K562 (cell line): ENCODE results near the gene YTHDC1. TPM values are rescaled to one million over a fixed set of nuclear protein-coding genes. Genes with fewer than 3 reads are reported as not detected.

Source experiments
- ATAC-seq: fragments of 200-7000 bp; cut with Tn5 transposase; 3 replicates; pipeline ENCODE4 v1.9.1; 2020; ENCODE audit warnings: moderate library complexity
- BruUV-seq: library from RNA; stranded (reverse); fragments of 400-500 nt; replicated peaks from 2 replicates; lab custom pipeline; 2021; lab: Mats Ljungman, UMichigan
- CTCF ChIA-PET: fragments of 300-600 bp; formaldehyde crosslinking; extraction: SDS; loops from one replicate; lab custom pipeline; 2021; ENCODE audit warnings: low intra/inter-chr PET ratio; lab: Yijun Ruan, JAX
- POLR2A ChIA-PET: fragments of 300-600, 350-650 bp; sonication (Branson Sonifier 250); formaldehyde crosslinking; extraction: SDS; loops from one replicate; lab custom pipeline; 2021; ENCODE audit warnings: antibody characterized with exemption, inconsistent platforms; lab: Yijun Ruan, JAX
- DNase-seq, 4 experiments: peaks; one replicate each; pipeline versions ENCODE4 v3.0.0 to v3.0.0-alpha.2; 2011 to 2018; ENCODE audit warnings: low spot score in 3 of 4, mixed read lengths in 3 of 4; ENCODE audit errors: extremely low read depth in 1 of 4
- FAIRE-seq: peaks from 2 replicates; lab custom pipeline; 2011; peaks lifted over from hg19 to GRCh38; lab: Jason Lieb, UNC
- H2AFZ ChIP-seq: 2 replicates; pipeline ENCODE4 v1.6.0; 2011; ENCODE audit warnings: low read depth, low read length, control low read depth, inconsistent platforms
- H3K27ac ChIP-seq: fragments of 200-600 bp; 3 replicates; pipeline ENCODE4 v1.8.0; 2011; ENCODE audit warnings: low read depth, mild to moderate bottlenecking, control low read depth, inconsistent platforms, low read length, moderate library complexity, mixed read lengths; ENCODE audit errors: extremely low read depth
- H3K27me3 ChIP-seq, 2 experiments: fragments of 300-600 bp in 1 of 2; 2 replicates in 1 of 2; 3 replicates in 1 of 2; pipeline versions ENCODE4 v1.6.0 to v1.8.0; 2011; ENCODE audit warnings: inconsistent platforms in 2 of 2, low read length in 2 of 2, mild to moderate bottlenecking in 1 of 2, mixed read lengths in 1 of 2, moderate library complexity in 1 of 2; ENCODE audit not compliant: control insufficient read depth in 2 of 2, insufficient read depth in 2 of 2
- H3K36me3 ChIP-seq: fragments of 300-600 bp; 3 replicates; pipeline ENCODE4 v1.8.0; 2011; ENCODE audit warnings: mild to moderate bottlenecking, low read length, inconsistent platforms; ENCODE audit not compliant: control insufficient read depth, insufficient read depth
- H3K4me1 ChIP-seq, 2 experiments: fragments of 200-600 bp in 1 of 2; replicated peaks in 1 of 2; 2 replicates in 1 of 2; 3 replicates in 1 of 2; pipeline versions ENCODE4 v1.5.1 to v1.8.0; 2011; ENCODE audit warnings: inconsistent platforms in 2 of 2, low read length in 2 of 2, mild to moderate bottlenecking in 1 of 2, mixed read lengths in 1 of 2, moderate library complexity in 1 of 2; ENCODE audit not compliant: control insufficient read depth in 2 of 2, insufficient read depth in 2 of 2
- H3K4me2 ChIP-seq: 2 replicates; pipeline ENCODE4 v1.6.1; 2011; ENCODE audit warnings: low read length, control low read depth, inconsistent platforms, mixed read lengths; ENCODE audit not compliant: insufficient read depth
- H3K4me3 ChIP-seq: fragments of 200-600 bp; sonication (generic), shearing (Covaris generic); 2 replicates; pipeline ENCODE4 v1.5.1; 2016; ENCODE audit warnings: control low read depth, inconsistent platforms
- H3K79me2 ChIP-seq: fragments of 200-600 bp; 3 replicates; pipeline ENCODE4 v1.8.0; 2011; ENCODE audit warnings: low read length, inconsistent platforms; ENCODE audit not compliant: control insufficient read depth, insufficient read depth
- H3K9ac ChIP-seq, 2 experiments: 2 replicates each; pipeline versions ENCODE4 v1.6.0 to v1.6.1; 2011; ENCODE audit warnings: low read depth in 2 of 2, low read length in 2 of 2, control low read depth in 1 of 2, inconsistent platforms in 1 of 2, mild to moderate bottlenecking in 1 of 2, mixed read lengths in 1 of 2; ENCODE audit not compliant: insufficient read depth in 1 of 2
- H3K9me1 ChIP-seq: one replicate; pipeline ENCODE4 v1.6.0; 2011; ENCODE audit warnings: inconsistent platforms, mild to moderate bottlenecking, low read length, moderate library complexity; ENCODE audit not compliant: control insufficient read depth, insufficient read depth
- H3K9me3 ChIP-seq: replicated peaks from 2 replicates; pipeline ENCODE4 v1.5.1; 2011; ENCODE audit warnings: low read depth, low read length, inconsistent platforms; ENCODE audit not compliant: control insufficient read depth, insufficient read depth
- H4K20me1 ChIP-seq: replicated peaks from 2 replicates; pipeline ENCODE4 v1.6.1; 2011; ENCODE audit warnings: low read length, inconsistent platforms, mixed read lengths; ENCODE audit not compliant: control insufficient read depth, insufficient read depth
- BRD4 ChIP-seq: fragments of 200-600 bp; sonication (generic); IDR thresholded peaks from 2 replicates; pipeline ENCODE4 v1.6.1; 2017; ENCODE audit warnings: inconsistent platforms
- CLOCK ChIP-seq: fragments of 250-450 bp; sonication (Bioruptor Pico); IDR thresholded peaks from 2 replicates; pipeline ENCODE4 v1.4.0; 2020; ENCODE audit warnings: mild to moderate bottlenecking, moderate library complexity, borderline replicate concordance
- HDAC6 ChIP-seq: IDR thresholded peaks from 2 replicates; pipeline ENCODE4 v1.6.1; 2012; ENCODE audit warnings: low read depth, mild to moderate bottlenecking, control low read depth, inconsistent platforms, low read length, moderate library complexity
- HMGN3 ChIP-seq: IDR thresholded peaks from 2 replicates; pipeline ENCODE4 v1.6.1; 2011; ENCODE audit warnings: borderline replicate concordance, low read depth, mild to moderate bottlenecking, mixed read lengths, low read length; ENCODE audit not compliant: insufficient read length; ENCODE audit errors: extremely low read depth
- HMGXB4 ChIP-seq: sonication (generic); formaldehyde crosslinking; IDR thresholded peaks from 2 replicates; pipeline ENCODE4 v1.8.1; 2023; ENCODE audit warnings: mild to moderate bottlenecking, missing genetic modification reagents
- KDM1A ChIP-seq, 2 experiments: fragments of 450-650 bp; IDR thresholded peaks; 2 replicates each; pipeline ENCODE4 v1.6.1; 2016; ENCODE audit warnings: mild to moderate bottlenecking in 2 of 2
- L3MBTL2 ChIP-seq: fragments of 450-650 bp; IDR thresholded peaks from 2 replicates; pipeline ENCODE4 v1.6.1; 2016; ENCODE audit warnings: mild to moderate bottlenecking, moderate library complexity
- MBD2 ChIP-seq: sonication (generic); IDR thresholded peaks from 2 replicates; pipeline ENCODE4 v1.6.1; 2016; ENCODE audit warnings: low read depth, borderline replicate concordance
- PKNOX1 ChIP-seq: fragments of 450-650 bp; IDR thresholded peaks from 2 replicates; pipeline ENCODE4 v1.6.1; 2016
- RFX7 ChIP-seq: fragments of 250-450 bp; sonication (Bioruptor Pico); IDR thresholded peaks from 2 replicates; pipeline ENCODE4 v1.5.1; 2021; ENCODE audit warnings: mild to moderate bottlenecking
- TFE3 ChIP-seq: fragments of 450-650 bp; formaldehyde crosslinking; IDR thresholded peaks from 2 replicates; pipeline ENCODE4 v1.4.0; 2020; ENCODE audit warnings: mild to moderate bottlenecking, mixed read lengths
- ZNF280A ChIP-seq: fragments of 450-650 bp; IDR thresholded peaks from 2 replicates; pipeline ENCODE4 v1.6.1; 2018; ENCODE audit warnings: mild to moderate bottlenecking, low read depth; ENCODE audit not compliant: partially characterized antibody
- WGBS: fragments of 100-300 bp; shearing (Covaris generic); methylation state at CpG from one replicate; pipeline ENCODE4 v1.1.6; 2016; ENCODE audit warnings: low coverage, mixed read lengths; ENCODE audit not compliant: insufficient coverage; ENCODE audit errors: missing lambda C conversion rate; 5-methylcytosine and 5-hydroxymethylcytosine counted together
- in situ Hi-C: fragments of 300-500 bp; cut with MboI; formaldehyde crosslinking; loops from 4 replicates; pipeline ENCODE4 v1.15.0; 2018; ENCODE audit warnings: inconsistent platforms, mixed read lengths
- intact Hi-C: fragments of 100-400 bp; cut with micrococcal nuclease; formaldehyde crosslinking; loops from 2 replicates; pipeline ENCODE4 v1.14.2; 2022
- polyA plus RNA-seq, 8 experiments: library from polyadenylated mRNA; depleted of rRNA in 4 of 8; stranded (reverse) in 5 of 8; unstranded in 3 of 8; fragments of >200 nt; fragmentation: Nextera tagmentation in 2 of 8; fragmentation: Illumina TruSeq in 1 of 8; extraction: Ambion mirVana in 2 of 8; extraction: Trizol in 1 of 8; gene quantifications; 2 replicates each; pipeline versions ENCODE4 v1.2.1 to v1.2.3, GENCODE V29; 2011 to 2014; ENCODE audit warnings: inconsistent platforms in 1 of 8, missing spikeins in 1 of 8
- total RNA-seq, 7 experiments: library from RNA; depleted of rRNA in 6 of 7; stranded (reverse); fragments of >200 nt in 6 of 7; fragmentation: Illumina TruSeq in 2 of 7; extraction: Trizol in 2 of 7; gene quantifications; 2 replicates each; pipeline versions ENCODE4 v1.2.1 to v1.2.3, GENCODE V29; 2011 to 2021; ENCODE audit warnings: low replicate concordance in 1 of 7

YTHDC1 gene
- total and polyA plus RNA-seq, 9 of the 15 experiments (the other 6 are each of a cell fraction or from before 2014, with no cell fraction given): 9.8 to 65.4 (median 51.7) TPM

- Histone ChIP-seq H2AFZ (0 out of 2 replicates have a peak overlapping the region, but pooled peaks have one; percentile 35), H3K4me3 (peak overlapping the region; percentile 91), H3K36me3 (peaks cover 11% of the 10 kb centered on the region; the same call in 2 of the 3 replicates), H3K9me1 (peaks cover 4% of the 10 kb centered on the region), H3K4me1 (peaks cover 11 to 15% of the 10 kb centered on the region in 2 experiments; a peak in 4 of 5 replicates), H3K4me2 (peak overlapping the region; percentile 97), H3K79me2 (peaks cover 60% of the 10 kb centered on the region), H3K9ac (peak overlapping the region; percentile 94 to 96), H3K27me3 (no peaks in the 10 kb centered on the region; a peak in 1 of 5 replicates), H3K27ac (peak overlapping the region; percentile 98), H3K9me3 (peaks cover 2% of the 10 kb centered on the region), H4K20me1 (peaks cover 30% of the 10 kb centered on the region)
- WGBS: 0% methylated on average over 11 of the region's 14 CpGs
- ChIA-PET CTCF (no interaction called here), POLR2A (interaction anchor here (1.1 kb wide), 1 partner anchor 27 kb away, joined by 3 read pairs; no protein-coding TSS in a partner anchor)
- in situ Hi-C loops (no loop called here), intact Hi-C loops (no loop called here)
- DNase-seq: peak in 2 of 4 experiments; percentile 46 to 51
- ATAC-seq: peak; percentile 63
- no TSS peak for BruUV-seq
- peak; percentile 64 for FAIRE-seq
- TF ChIP-seq CLOCK: no peak
- TF ChIP-seq HDAC6: no peak
- no peak for TF ChIP-seq RFX7
- 0 out of 2 replicates have a peak, but pooled peaks have one; percentile 0 for TF ChIP-seq BRD4
- no peak for TF ChIP-seq MBD2
- no peak for TF ChIP-seq L3MBTL2
- TF ChIP-seq PKNOX1: no peak
- TF ChIP-seq TFE3 (CRISPR knock-in tag): no peak
- no peak for TF ChIP-seq HMGXB4 (CRISPR knock-in tag)
- TF ChIP-seq ZNF280A: no peak
- no peak for TF ChIP-seq HMGN3
- TF ChIP-seq KDM1A (IDR thresholded peaks at IDR 0.05): no peak
Measured at GRCh38 chr4:68349279-68349648, 626 bp downstream of the YTHDC1 start.
